Mesenteric fat pad (tissue), 1 donor: ENCODE data around the gene TEF. TPM values are rescaled to one million over a fixed set of nuclear protein-coding genes. Genes with fewer than 3 reads are reported as not detected.

Source experiments
- DNase-seq: peaks from one replicate; pipeline ENCODE4 v3.0.0-alpha.2; 2020; ENCODE audit warnings: low spot score
- total RNA-seq: library from RNA; stranded (reverse); fragmentation: NEBNext Ultra II Directional; extraction: Animal tissue kit (Norgen Biotek cat#: 25700); gene quantifications from one replicate; pipeline ENCODE4 v1.2.1, GENCODE V29; 2021
- donor health status: DM: yes; HTN: yes; CAD: no.

TEF gene
- total RNA-seq, 1 donor from 2014 or later = 15.6 TPM

- DNase-seq = no peak
Measured at GRCh38 chr22:41447435-41448188, 65.9 kb downstream of the TEF start.

GRCh38 chr22:41448189-41448808 lies 66.6 kb downstream of the TEF start:
- peak; percentile 96 for DNase-seq

Other genes with a start within 250 kb of the TEF start
- gene L3MBTL2, start 176.6 kb upstream of the TEF start, total RNA-seq = 18.8 TPM
- gene CHADL, start 141.0 kb upstream of the TEF start, total RNA-seq = 2.9 TPM
- gene RANGAP1, start 95.8 kb upstream of the TEF start, total RNA-seq = 42.7 TPM
- gene ZC3H7B, start 80.4 kb upstream of the TEF start, total RNA-seq = 55.6 TPM
- gene TOB2, start 64.9 kb downstream of the TEF start, total RNA-seq = 82.4 TPM
- 35.9 TPM for gene PHF5A, start 86.8 kb downstream of the TEF start, total RNA-seq
- 109 TPM for gene ACO2, start 87.2 kb downstream of the TEF start, total RNA-seq
- 57.5 TPM for gene POLR3H, start 162.5 kb downstream of the TEF start, total RNA-seq
- gene CSDC2, start 179.1 kb downstream of the TEF start, total RNA-seq = 1.7 TPM
- 51.4 TPM for gene PMM1, start 207.9 kb downstream of the TEF start, total RNA-seq
- gene DESI1, start 239.1 kb downstream of the TEF start, total RNA-seq = 29.0 TPM
- 173 TPM for gene XRCC6, start 239.4 kb downstream of the TEF start, total RNA-seq